ENCODE results near the gene EVL. TPM values are rescaled to one million over a fixed set of nuclear protein-coding genes. Genes with fewer than 3 reads are reported as not detected.

The EVL gene
- total RNA-seq, 4 donors from 2014 or later, result 42.6 to 94.6 (median 59.8) TPM

DNA sequence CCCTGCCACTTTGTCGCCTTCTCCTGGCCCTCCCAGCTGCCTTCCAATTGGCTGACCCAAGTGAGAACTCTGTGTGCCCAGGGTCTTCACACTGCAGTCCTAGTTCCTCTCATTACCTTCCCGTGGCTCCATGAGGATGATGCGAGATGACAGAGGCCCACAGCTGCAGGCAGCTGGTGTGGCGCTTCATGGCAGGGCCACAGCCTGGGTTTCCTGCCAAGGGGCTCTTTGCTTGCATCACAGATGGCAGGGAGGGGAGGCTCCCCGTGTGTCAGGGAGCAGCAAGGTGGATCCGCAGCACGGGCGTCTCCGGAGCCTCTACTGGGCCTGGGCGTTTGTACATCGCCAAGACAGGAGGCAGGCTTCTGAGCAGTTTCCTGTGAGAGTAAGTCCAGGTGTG lies 65.3 kb downstream of the EVL start:
- H3K27me3 ChIP-seq, result no peaks in the 10 kb centered on the region
- 81 to 93% methylated on average over 10 to 11 of the region's 11 CpGs for WGBS, 2 donors
- no peak for DNase-seq (ENCODE audit: low spot score in 2 of 2)
- H3K36me3 ChIP-seq, result peaks cover 0 to 84% (median 13%) of the 10 kb centered on the region in 3 donors
- no peak overlapping the region for H3K27ac ChIP-seq
- H3K9me3 ChIP-seq, result no peaks in the 10 kb centered on the region
- no peak overlapping the region for H3K4me3 ChIP-seq
- H3K4me1 ChIP-seq, result peaks cover 0 to 28% (median 0%) of the 10 kb centered on the region in 4 donors
- TF ChIP-seq, protein P1, sequence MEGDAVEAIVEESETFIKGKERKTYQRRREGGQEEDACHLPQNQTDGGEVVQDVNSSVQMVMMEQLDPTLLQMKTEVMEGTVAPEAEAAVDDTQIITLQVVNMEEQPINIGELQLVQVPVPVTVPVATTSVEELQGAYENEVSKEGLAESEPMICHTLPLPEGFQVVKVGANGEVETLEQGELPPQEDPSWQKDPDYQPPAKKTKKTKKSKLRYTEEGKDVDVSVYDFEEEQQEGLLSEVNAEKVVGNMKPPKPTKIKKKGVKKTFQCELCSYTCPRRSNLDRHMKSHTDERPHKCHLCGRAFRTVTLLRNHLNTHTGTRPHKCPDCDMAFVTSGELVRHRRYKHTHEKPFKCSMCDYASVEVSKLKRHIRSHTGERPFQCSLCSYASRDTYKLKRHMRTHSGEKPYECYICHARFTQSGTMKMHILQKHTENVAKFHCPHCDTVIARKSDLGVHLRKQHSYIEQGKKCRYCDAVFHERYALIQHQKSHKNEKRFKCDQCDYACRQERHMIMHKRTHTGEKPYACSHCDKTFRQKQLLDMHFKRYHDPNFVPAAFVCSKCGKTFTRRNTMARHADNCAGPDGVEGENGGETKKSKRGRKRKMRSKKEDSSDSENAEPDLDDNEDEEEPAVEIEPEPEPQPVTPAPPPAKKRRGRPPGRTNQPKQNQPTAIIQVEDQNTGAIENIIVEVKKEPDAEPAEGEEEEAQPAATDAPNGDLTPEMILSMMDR (IDR thresholded peaks at IDR 0.05), result no peak
- no peak for TF ChIP-seq EP300 (IDR thresholded peaks at IDR 0.05)
- TF ChIP-seq POLR2A (IDR thresholded peaks at IDR 0.05), result no peak

DNA sequence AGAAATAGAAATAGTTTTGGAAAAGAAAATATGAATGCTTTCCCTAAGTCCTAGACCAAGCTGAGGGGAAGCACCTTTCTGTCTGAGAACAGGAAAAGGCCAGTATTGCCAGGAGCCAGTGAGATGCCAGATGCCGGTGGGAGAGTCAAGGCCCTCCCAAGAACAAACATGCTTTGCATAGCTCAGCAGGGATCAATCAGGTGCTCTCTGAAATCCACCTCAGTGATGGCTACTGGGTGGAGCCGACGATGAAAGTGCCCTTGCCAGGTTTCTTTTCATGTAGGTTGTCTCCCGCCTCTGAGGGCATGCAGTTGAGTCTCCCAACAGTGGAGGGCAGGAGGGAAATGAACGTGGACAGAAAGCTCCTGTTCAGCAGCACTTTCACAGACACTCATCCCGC lies 66.0 kb downstream of the EVL start:
- H3K4me1 ChIP-seq, result peaks cover 0 to 28% (median 0%) of the 10 kb centered on the region in 4 donors
- DNase-seq (ENCODE audit: low spot score in 2 of 2), result no peak
- TF ChIP-seq POLR2A (IDR thresholded peaks at IDR 0.05) (no peak), EP300 (IDR thresholded peaks at IDR 0.05) (no peak)
- TF ChIP-seq, protein P1 (IDR thresholded peaks at IDR 0.05), result no peak
- 83 to 86% methylated on average over 6 of the region's 6 CpGs for WGBS, 2 donors
- H3K27ac ChIP-seq, result no peak overlapping the region
- no peaks in the 10 kb centered on the region for H3K27me3 ChIP-seq
- no peak overlapping the region for H3K4me3 ChIP-seq
- H3K9me3 ChIP-seq, result no peaks in the 10 kb centered on the region
- peaks cover 0 to 85% (median 13%) of the 10 kb centered on the region in 3 donors for H3K36me3 ChIP-seq

DNA sequence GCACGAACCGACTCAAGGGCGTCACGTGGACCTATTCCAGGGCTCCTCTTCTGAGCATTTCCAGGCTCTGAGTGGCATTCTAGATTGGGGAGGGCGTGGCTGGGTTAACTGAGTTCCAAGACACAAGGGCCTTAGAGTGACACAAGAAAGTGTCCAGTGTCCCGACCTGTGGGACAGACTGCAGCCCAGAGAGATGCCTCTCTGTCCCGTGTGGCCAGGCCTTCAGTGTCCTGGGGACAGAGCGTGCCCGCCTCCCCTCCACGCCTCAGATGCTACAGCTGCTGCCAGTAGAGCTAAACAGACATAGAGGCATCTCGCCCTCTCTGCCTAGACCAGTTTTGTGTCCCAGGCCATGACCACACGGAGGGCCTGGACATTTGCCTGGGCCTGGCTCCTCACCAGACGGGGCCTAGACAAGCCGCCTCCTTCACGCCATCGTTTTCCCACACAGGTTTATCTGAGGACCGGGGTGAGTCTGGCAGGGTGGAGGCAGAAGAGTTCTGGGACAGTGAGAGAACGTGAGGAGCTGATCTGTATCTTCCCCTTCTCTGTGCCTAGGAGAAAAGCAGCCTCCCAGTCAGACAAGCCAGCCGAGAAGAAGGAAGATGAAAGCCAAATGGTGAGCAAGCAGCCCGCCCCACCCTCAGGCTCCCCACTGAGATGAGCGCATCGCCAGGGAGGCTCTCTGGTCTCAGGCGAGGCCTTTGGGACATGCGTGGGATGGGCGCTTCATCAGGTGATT lies 67.1 kb downstream of the EVL start:
- no peaks in the 10 kb centered on the region for H3K9me3 ChIP-seq
- peak in 1 of 2 donors; percentile 28 for DNase-seq (ENCODE audit: low spot score in 2 of 2)
- 76 to 84% methylated on average over 20 to 21 of the region's 25 CpGs for WGBS, 2 donors
- H3K27me3 ChIP-seq, result no peaks in the 10 kb centered on the region
- peak overlapping the region in 1 of 4 donors; percentile 26 for H3K27ac ChIP-seq
- TF ChIP-seq, protein P1 (IDR thresholded peaks at IDR 0.05), result no peak
- no peak for TF ChIP-seq EP300 (IDR thresholded peaks at IDR 0.05)
- no peak for TF ChIP-seq POLR2A (IDR thresholded peaks at IDR 0.05)
- peaks cover 0 to 28% (median 0%) of the 10 kb centered on the region in 4 donors for H3K4me1 ChIP-seq
- peaks cover 0 to 87% (median 13%) of the 10 kb centered on the region in 3 donors for H3K36me3 ChIP-seq
- H3K4me3 ChIP-seq, result no peak overlapping the region

DNA sequence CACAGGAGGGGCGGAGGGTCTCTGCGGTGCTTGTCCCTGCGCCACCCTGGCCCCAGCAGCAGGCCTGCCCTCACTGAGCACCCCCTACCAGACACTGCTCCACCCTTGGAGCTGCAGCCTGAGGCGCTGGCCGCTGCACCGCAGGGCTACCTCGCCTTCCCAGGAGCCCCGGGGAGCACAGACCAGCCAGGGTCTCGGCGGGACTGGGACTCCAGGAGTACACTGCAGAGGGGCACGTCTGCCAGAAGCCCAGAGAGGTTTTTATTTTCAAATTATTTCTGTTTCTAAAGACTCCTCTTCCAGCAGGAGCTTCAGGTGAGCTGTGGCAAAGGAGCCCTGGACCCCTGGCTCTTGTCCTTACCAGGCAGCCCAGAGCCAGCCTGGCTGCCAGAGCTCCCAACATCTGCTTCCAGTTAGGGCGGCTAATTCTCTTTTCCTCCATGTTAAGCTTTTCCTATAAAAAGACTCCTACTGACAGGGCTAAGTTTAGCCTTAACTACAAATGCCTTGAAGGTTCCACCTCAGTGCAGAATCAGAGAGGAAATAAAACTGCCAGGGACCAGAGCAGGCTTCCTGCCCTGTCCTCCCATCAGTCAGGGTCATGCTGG lies 67.8 kb downstream of the EVL start:
- H3K4me1 ChIP-seq, result peaks cover 0 to 27% (median 0%) of the 10 kb centered on the region in 4 donors
- no peak overlapping the region for H3K4me3 ChIP-seq
- no peaks in the 10 kb centered on the region for H3K9me3 ChIP-seq
- TF ChIP-seq EP300 (IDR thresholded peaks at IDR 0.05) (no peak), POLR2A (IDR thresholded peaks at IDR 0.05) (no peak)
- TF ChIP-seq, protein P1 (IDR thresholded peaks at IDR 0.05), result no peak
- 64 to 74% methylated on average over 9 to 11 of the region's 12 CpGs for WGBS, 2 donors
- H3K27ac ChIP-seq, result no peak overlapping the region
- H3K36me3 ChIP-seq, result peaks cover 0 to 94% (median 13%) of the 10 kb centered on the region in 3 donors
- no peaks in the 10 kb centered on the region for H3K27me3 ChIP-seq
- no peak for DNase-seq (ENCODE audit: low spot score in 2 of 2)

DNA sequence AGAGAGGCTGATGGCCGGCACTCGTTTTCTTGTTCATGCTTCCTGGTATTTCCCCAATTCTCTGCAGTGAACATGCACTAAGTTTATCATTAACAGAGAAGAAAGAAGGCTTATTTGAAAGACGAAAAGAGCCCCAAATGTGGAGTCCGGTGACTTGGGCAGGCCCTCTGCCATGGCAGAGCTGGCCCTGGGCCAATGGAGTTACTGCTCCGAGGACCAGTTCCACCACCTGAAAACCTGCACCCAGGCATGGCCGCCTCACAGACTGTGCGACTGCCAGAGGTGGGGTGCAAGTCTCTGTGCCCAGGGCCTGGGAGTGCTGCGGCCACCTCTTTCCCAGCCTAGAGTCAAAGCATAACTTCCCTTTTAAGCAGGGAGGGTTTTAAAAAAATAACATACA lies 69.4 kb downstream of the EVL start:
- no peaks in the 10 kb centered on the region for H3K27me3 ChIP-seq
- no peak for TF ChIP-seq EP300 (IDR thresholded peaks at IDR 0.05)
- TF ChIP-seq POLR2A (IDR thresholded peaks at IDR 0.05), result no peak
- TF ChIP-seq, protein P1 (IDR thresholded peaks at IDR 0.05), result no peak
- no peak for DNase-seq (ENCODE audit: low spot score in 2 of 2)
- H3K36me3 ChIP-seq, result peaks cover 0 to 99% (median 13%) of the 10 kb centered on the region in 3 donors
- 88 to 89% methylated on average over 8 of the region's 8 CpGs for WGBS, 2 donors
- H3K4me1 ChIP-seq, result peaks cover 0 to 12% (median 0%) of the 10 kb centered on the region in 4 donors
- no peak overlapping the region for H3K27ac ChIP-seq
- H3K9me3 ChIP-seq, result no peaks in the 10 kb centered on the region
- H3K4me3 ChIP-seq, result no peak overlapping the region
